Lung (tissue), 12 donors: Measurements from ENCODE around the gene CATSPERB. TPM values are rescaled to one million over a fixed set of nuclear protein-coding genes. Genes with fewer than 3 reads are reported as not detected.

Experiments used
- ATAC-seq: fragments of 200-7000 bp; cut with Tn5 transposase; one replicate; pipeline ENCODE4 v1.9.1; 2020; ENCODE audit warnings: moderate number of reproducible peaks; ENCODE audit not compliant: insufficient read depth, low FRiP score
- DNase-seq, 3 donors: peaks; one replicate each; pipeline ENCODE4 v3.0.0-alpha.2; 2013 to 2017
- H3K27ac ChIP-seq, 2 donors: one replicate each; pipeline ENCODE4 v1.5.1; 2013; ENCODE audit warnings: mild to moderate bottlenecking in 2 of 2, moderate library complexity in 2 of 2, control low read depth in 1 of 2, inconsistent platforms in 1 of 2, low read depth in 1 of 2, low read length in 1 of 2
- H3K27me3 ChIP-seq, 3 donors: one replicate each; pipeline ENCODE4 v1.5.1; 2013; ENCODE audit warnings: low read length in 2 of 3; ENCODE audit not compliant: control insufficient read depth in 3 of 3, insufficient read depth in 3 of 3
- H3K36me3 ChIP-seq, 4 donors: one replicate each; pipeline ENCODE4 v1.5.1; 2013; ENCODE audit warnings: low read length in 4 of 4, mild to moderate bottlenecking in 1 of 4, moderate library complexity in 1 of 4; ENCODE audit not compliant: control insufficient read depth in 4 of 4, insufficient read depth in 4 of 4
- H3K4me1 ChIP-seq, 5 donors: one replicate each; pipeline ENCODE4 v1.5.1; 2013; ENCODE audit warnings: low read length in 5 of 5, mild to moderate bottlenecking in 2 of 5, moderate library complexity in 1 of 5; ENCODE audit not compliant: control insufficient read depth in 5 of 5, insufficient read depth in 5 of 5
- H3K4me3 ChIP-seq: one replicate; pipeline ENCODE4 v1.5.1; 2013; ENCODE audit warnings: mild to moderate bottlenecking, control low read depth, moderate library complexity
- H3K9ac ChIP-seq, 2 donors: one replicate each; pipeline ENCODE4 v1.5.1; 2013; ENCODE audit warnings: low read length in 2 of 2, control low read depth in 1 of 2; ENCODE audit not compliant: insufficient read depth in 1 of 2
- H3K9me3 ChIP-seq, 4 donors: one replicate each; pipeline ENCODE4 v1.5.1; 2013; ENCODE audit warnings: low read length in 3 of 4, mild to moderate bottlenecking in 1 of 4, moderate library complexity in 1 of 4; ENCODE audit not compliant: control insufficient read depth in 4 of 4, insufficient read depth in 3 of 4
- WGBS, 2 donors: extraction: QIAGEN DNeasy Blood & Tissue Kit; methylation state at CpG; one replicate each; pipeline ENCODE4 v1.1.7; 2013; 5-methylcytosine and 5-hydroxymethylcytosine counted together
- polyA plus RNA-seq, 2 donors: library from polyadenylated mRNA; stranded (reverse); fragments of 200-250 nt; gene quantifications; one replicate each; pipeline ENCODE4 v1.2.1, GENCODE V29; 2013
- total RNA-seq, 2 donors: library from RNA; depleted of rRNA in 1 of 2; stranded (reverse); fragments of >200 nt in 1 of 2; gene quantifications; one replicate each; pipeline ENCODE4 v1.2.1, GENCODE V29; 2014 to 2021
- TF ChIP-seq, protein P1 (sequence below): IDR thresholded peaks from 2 replicates; pipeline ENCODE4 v1.5.1; 2012; ENCODE audit warnings: mild to moderate bottlenecking; ENCODE audit errors: control extremely low read depth, extremely low read depth
- donor health status: control.
- donor health status: control.
- donor health status: Bipolar disorder and iron deficiency.
- donor health status: healthy.
- donor health status: DM: yes; HTN: yes; CAD: no.

CATSPERB gene
- total and polyA plus RNA-seq, 4 donors, result 0.57 to 9.0 (median 4.3) TPM

- DNase-seq (no peak), ATAC-seq (no peak)
- Histone ChIP-seq H3K4me3 (no peak overlapping the region), H3K27me3 (no peaks in the 10 kb centered on the region), H3K9ac (no peak overlapping the region), H3K9me3 (no peaks in the 10 kb centered on the region), H3K4me1 (no peaks in the 10 kb centered on the region), H3K27ac (no peak overlapping the region), H3K36me3 (no peaks in the 10 kb centered on the region)
- TF ChIP-seq, protein P1, sequence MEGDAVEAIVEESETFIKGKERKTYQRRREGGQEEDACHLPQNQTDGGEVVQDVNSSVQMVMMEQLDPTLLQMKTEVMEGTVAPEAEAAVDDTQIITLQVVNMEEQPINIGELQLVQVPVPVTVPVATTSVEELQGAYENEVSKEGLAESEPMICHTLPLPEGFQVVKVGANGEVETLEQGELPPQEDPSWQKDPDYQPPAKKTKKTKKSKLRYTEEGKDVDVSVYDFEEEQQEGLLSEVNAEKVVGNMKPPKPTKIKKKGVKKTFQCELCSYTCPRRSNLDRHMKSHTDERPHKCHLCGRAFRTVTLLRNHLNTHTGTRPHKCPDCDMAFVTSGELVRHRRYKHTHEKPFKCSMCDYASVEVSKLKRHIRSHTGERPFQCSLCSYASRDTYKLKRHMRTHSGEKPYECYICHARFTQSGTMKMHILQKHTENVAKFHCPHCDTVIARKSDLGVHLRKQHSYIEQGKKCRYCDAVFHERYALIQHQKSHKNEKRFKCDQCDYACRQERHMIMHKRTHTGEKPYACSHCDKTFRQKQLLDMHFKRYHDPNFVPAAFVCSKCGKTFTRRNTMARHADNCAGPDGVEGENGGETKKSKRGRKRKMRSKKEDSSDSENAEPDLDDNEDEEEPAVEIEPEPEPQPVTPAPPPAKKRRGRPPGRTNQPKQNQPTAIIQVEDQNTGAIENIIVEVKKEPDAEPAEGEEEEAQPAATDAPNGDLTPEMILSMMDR, result no peak
- WGBS, 2 donors, result 83 to 89% methylated on average over 5 of the region's 5 CpGs
These were observed 553 bp upstream of the CATSPERB start for GRCh38 chr14:91732439-91732838.

DNA sequence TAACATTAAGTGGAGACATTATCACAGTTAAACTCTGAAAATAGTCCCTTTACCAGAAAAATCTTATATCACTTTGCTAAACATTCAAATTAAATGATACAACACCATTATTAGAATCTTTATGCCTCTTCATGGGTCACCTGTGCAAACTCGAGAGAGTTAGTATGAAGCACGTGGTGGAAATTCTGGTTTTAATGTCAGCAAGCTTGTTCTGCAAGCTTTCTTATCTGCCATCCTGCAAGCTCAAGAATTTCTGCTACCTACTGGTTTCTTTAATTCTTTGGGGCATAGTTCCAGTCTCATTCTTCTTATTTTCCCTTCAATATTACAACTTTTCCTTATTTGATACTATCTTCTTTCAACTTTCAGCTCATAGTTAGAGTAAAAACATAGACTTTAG is 868 bp downstream of the CATSPERB start:
- no peak for ATAC-seq
- Histone ChIP-seq H3K4me3 (no peak overlapping the region), H3K27me3 (no peaks in the 10 kb centered on the region), H3K9me3 (no peaks in the 10 kb centered on the region), H3K9ac (no peak overlapping the region), H3K4me1 (no peaks in the 10 kb centered on the region), H3K27ac (no peak overlapping the region), H3K36me3 (no peaks in the 10 kb centered on the region)
- DNase-seq, result peak in 1 of 3 donors; percentile 34
- WGBS, 2 donors, result 70 to 85% methylated on average over 2 of the region's 2 CpGs
- TF ChIP-seq, protein P1, result no peak

- H3K27me3 ChIP-seq, result no peaks in the 10 kb centered on the region
- TF ChIP-seq, protein P1, result no peak
- H3K9me3 ChIP-seq, result no peaks in the 10 kb centered on the region
- H3K27ac ChIP-seq, result no peak overlapping the region
- H3K36me3 ChIP-seq, result no peaks in the 10 kb centered on the region
- DNase-seq, result no peak
- WGBS, 2 donors, result 76 to 81% methylated on average over 3 of the region's 3 CpGs
- no peak overlapping the region for H3K4me3 ChIP-seq
- no peak for ATAC-seq
- no peak overlapping the region for H3K9ac ChIP-seq
- H3K4me1 ChIP-seq, result no peaks in the 10 kb centered on the region
These were observed 2.1 kb downstream of the CATSPERB start for GRCh38 chr14:91729756-91730155.

- Histone ChIP-seq H3K4me1 (no peaks in the 10 kb centered on the region), H3K9me3 (no peaks in the 10 kb centered on the region), H3K9ac (no peak overlapping the region), H3K27ac (no peak overlapping the region), H3K27me3 (no peaks in the 10 kb centered on the region), H3K36me3 (no peaks in the 10 kb centered on the region), H3K4me3 (no peak overlapping the region)
- ATAC-seq, result no peak
- 77 to 80% methylated on average over 4 of the region's 4 CpGs for WGBS, 2 donors
- TF ChIP-seq, protein P1, result no peak
- no peak for DNase-seq
These were observed 3.2 kb downstream of the CATSPERB start for GRCh38 chr14:91728616-91729183.
